Measurements from ENCODE around the gene NHERF1.

NHERF1 gene

DNA sequence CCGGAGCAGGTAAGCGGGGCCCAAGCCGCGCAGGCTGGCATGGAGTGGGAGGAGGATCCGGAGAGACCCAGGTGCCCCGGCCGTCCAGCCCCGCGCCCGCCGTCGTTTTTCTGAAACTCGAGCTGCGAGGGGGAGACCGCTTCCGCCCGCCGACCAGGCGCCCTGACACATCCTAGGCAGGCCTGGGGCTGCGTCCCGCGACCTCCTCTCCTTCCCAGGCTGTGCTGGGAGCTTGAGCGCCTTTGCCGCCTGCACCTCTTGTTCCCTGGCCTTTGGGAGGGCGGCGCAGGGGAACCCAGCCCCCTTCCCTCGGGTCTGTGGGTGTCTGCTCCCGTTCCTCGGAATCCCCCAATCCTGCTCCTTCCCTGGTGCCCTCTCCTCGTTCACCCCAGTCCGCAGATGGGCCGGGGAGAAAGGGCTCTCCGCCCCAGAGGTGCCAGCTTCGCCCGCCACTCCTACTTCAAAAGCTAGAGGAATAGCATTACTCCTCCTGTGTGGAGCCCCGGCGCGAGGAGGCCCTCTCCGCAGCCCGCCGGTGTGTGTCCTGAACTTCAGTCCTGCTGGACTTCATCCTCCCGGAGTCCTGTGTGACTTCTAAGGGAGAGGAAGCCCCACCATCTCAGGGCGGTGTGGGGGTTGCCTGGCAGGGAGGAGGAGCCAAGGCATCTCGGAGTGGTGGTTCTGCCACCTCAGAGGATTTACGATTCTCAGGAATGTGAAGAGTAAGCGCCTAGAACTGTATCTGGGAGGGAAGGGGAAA lies 1.0 kb downstream of the NHERF1 start:
- TF ChIP-seq GATA2 (IDR thresholded peaks at IDR 0.05; ENCODE audit: low read depth, low read length) (no peak), GATA3 (IDR thresholded peaks at IDR 0.05; ENCODE audit: low read depth, low read length) (no peak)

DNA sequence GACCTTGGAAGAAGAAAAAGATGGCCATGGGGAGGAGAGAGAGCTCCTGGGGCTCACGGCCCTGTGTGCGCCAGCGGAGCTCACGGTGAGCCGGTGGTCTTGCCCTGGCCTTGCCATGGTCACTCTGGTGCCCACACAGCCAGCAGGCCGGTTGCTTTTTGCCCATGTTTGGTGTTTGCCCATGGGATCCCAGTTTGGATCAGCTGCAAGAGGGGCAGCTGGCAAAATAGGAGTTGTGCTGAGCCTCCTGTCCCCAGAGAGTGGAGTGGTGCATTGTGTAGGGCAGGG lies 1.6 kb downstream of the NHERF1 start:
- TF ChIP-seq GATA3 (IDR thresholded peaks at IDR 0.05; ENCODE audit: low read depth, low read length) (no peak), GATA2 (IDR thresholded peaks at IDR 0.05; ENCODE audit: low read depth, low read length) (no peak)

DNA sequence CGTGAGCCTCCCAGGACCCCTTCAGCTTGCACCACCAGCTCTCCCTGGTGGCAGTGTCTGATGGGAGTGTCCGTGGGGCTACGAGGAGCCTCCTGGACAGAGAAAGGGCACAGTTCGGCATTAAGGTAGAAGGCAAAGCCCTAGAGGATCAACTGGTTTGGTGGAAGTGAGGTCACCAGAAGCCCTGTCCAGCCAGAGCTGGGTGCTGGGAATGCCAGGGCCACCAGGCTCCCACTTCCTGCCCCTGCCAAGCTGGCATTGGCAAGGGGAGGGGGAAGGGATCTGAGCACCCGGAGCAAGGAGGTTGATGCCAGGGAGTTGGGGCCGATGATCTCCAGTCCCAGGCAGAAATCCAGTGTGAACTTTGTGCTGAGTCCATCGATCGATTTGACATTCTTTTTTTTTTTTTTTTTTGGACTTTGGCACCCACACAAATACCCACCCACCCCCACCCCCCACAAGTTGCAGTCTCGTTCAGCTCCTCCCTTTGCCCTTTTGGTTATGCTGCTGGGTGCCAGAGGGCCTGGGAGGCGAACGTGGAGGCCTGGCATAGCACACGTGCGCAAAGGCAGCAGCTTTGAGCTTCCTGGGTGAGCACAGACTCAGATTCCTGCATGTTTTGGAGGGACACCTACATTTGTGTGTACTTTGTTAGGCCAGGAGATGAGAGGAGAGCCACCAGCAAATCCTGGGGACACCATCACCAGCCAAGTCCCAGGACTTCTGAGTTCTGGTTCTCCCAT lies 2.1 kb downstream of the NHERF1 start:
- no peak for TF ChIP-seq GATA2 (IDR thresholded peaks at IDR 0.05; ENCODE audit: low read depth, low read length)
- no peak for TF ChIP-seq GATA3 (IDR thresholded peaks at IDR 0.05; ENCODE audit: low read depth, low read length)

DNA sequence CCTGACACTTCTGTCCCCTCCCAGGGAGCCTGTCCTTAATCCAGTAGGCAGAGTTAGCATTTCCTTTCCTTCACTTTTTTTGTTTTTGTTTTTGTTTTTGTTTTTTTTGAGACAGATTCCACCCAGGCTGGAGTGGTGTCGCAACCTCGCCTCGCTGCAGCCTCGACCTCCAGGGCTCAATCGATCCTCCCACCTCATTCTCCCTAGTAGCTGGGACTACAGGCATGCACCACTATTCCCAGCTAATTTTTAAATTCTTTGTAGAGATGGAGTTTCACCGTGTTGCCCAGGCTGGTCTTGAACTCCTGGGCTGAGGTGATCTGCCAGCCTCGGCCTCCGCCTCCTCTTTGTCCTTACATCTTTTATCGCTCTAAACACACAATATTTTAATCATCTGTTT lies 4.0 kb downstream of the NHERF1 start:
- no peak for TF ChIP-seq GATA3 (IDR thresholded peaks at IDR 0.05; ENCODE audit: low read depth, low read length)
- TF ChIP-seq GATA2 (IDR thresholded peaks at IDR 0.05; ENCODE audit: low read depth, low read length) = no peak

DNA sequence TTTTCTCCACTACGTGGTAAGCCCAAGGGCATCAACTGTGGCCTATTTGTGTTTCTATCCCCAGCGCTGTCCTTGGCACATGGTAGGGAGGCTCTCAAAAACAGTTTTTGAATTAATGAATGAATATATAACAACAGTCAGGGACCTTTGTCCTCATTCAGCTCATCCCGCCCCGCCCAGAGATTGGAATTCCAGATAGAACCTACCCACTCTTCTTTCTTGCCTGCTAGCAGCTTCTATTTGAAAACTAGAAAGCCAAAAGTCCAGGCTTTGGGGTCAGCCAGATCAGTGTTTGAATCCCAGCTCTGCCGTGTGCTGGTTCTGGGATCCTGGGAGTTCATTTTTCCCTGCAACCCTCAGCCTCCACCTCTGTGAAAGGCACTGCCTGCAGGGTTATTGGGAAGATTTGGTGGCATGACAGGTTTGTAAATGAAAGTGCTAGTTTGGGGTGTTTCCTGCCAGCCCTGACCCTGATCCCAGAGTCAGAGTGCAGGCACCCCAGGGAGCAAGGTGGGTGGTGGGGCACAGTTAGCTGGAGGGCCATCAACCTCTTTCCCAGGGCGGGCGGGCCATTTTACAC lies 4.5 kb downstream of the NHERF1 start:
- no peak for TF ChIP-seq GATA2 (IDR thresholded peaks at IDR 0.05; ENCODE audit: low read depth, low read length)
- TF ChIP-seq GATA3 (IDR thresholded peaks at IDR 0.05; ENCODE audit: low read depth, low read length) = no peak

DNA sequence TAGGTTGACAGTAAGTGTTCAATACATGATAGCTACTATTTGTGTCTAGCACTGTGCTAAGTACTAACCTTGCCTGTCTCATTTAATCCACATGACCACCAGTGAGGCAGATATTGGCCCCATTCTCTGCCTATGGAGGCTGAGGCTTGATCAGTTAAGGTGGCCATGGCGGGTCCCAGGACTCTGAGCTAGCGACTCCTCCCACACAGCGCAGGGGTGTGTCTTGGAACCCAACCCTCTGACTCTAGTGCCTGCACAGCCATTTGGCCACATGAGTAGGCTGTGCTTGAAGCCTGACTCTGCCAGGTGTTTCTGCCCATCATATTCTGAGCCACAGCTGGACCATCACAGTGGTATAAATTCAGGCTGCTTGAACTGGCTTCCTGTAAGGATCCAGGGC lies 6.4 kb downstream of the NHERF1 start:
- no peak for TF ChIP-seq GATA2 (IDR thresholded peaks at IDR 0.05; ENCODE audit: low read depth, low read length)
- TF ChIP-seq GATA3 (IDR thresholded peaks at IDR 0.05; ENCODE audit: low read depth, low read length) = no peak

DNA sequence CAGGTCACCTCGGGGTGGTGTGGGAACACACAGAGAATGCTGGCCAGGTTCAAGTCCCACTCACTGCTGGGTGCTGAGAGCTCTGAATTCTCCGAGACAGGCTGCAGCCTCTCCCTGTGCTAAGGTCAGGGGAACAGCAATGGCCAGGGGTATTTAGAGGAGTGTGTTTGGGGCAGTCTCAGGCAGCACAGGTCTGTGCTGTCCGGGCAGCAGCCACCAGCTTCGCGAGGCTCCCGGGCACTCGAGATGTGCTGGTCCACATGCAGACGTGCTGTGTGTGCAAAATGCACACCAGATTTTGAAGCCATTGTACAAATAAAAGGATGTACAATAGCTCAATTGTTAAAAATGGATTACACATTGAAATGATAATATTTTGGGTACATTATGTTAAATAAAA lies 7.1 kb downstream of the NHERF1 start:
- no peak for TF ChIP-seq GATA3 (IDR thresholded peaks at IDR 0.05; ENCODE audit: low read depth, low read length)
- TF ChIP-seq GATA2 (IDR thresholded peaks at IDR 0.05; ENCODE audit: low read depth, low read length) = no peak

DNA sequence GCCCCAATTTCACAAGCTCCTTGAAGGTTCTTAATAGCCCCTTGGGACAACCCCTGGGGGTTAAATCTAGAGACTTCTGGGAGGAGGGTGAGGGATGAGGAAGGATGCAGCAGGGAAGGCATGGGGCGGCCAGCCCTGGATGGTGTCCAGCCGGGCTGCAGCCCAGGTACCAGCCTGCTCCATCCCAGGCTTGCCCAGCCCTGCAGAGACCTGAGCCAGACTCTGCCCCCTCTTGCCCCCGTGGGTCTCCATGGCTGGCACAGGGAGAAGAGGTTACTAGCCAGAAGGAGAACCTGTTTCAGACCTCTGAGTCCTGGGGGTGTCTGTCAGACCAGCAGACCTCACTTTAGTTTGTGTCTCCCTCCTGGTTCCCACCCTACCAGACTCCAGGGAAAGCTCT lies 8.5 kb downstream of the NHERF1 start:
- TF ChIP-seq GATA3 (IDR thresholded peaks at IDR 0.05; ENCODE audit: low read depth, low read length) (no peak), GATA2 (IDR thresholded peaks at IDR 0.05; ENCODE audit: low read depth, low read length) (no peak)

DNA sequence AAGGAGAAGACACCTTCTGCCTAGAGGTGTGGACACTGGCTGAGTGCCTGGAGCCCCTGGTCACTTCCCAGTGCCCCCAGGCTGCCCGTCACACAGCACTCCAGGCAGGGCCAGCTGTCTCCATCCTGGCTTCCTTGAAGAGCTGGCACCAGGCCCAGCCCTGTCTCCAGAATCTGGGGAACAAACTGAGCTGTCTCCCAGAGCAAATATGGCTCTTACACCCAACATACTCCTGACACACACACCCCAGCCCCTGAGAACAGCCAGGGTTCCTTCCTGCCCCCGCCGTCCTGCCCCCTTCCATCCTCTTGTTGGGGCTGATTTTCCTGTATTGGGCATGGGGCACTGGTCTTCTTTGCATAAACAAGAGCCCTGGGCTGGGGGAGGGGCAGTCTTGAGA lies 9.1 kb downstream of the NHERF1 start:
- TF ChIP-seq GATA3 (IDR thresholded peaks at IDR 0.05; ENCODE audit: low read depth, low read length) = no peak
- no peak for TF ChIP-seq GATA2 (IDR thresholded peaks at IDR 0.05; ENCODE audit: low read depth, low read length)

GRCh38 chr17:74757931-74758847 lies 9.8 kb downstream of the NHERF1 start:
- no peak for TF ChIP-seq GATA3 (IDR thresholded peaks at IDR 0.05; ENCODE audit: low read depth, low read length)

DNA sequence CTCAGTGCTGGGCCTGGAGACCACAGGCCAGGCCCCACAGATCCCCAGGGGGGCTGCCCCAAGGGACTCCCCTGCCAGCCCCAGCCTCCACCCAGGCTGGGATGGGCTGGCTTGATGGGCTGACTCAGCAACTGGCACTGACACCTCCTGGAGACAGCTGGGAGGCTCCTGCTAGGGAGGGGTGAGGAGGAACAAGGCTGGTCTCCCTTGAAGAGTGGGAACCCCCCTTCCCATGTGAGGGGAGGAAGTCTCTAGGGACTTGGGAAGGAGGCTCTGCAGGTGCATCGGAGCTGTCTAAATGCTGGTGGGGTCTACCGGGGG lies 10.4 kb downstream of the NHERF1 start:
- TF ChIP-seq GATA2 (IDR thresholded peaks at IDR 0.05; ENCODE audit: low read depth, low read length) = no peak

DNA sequence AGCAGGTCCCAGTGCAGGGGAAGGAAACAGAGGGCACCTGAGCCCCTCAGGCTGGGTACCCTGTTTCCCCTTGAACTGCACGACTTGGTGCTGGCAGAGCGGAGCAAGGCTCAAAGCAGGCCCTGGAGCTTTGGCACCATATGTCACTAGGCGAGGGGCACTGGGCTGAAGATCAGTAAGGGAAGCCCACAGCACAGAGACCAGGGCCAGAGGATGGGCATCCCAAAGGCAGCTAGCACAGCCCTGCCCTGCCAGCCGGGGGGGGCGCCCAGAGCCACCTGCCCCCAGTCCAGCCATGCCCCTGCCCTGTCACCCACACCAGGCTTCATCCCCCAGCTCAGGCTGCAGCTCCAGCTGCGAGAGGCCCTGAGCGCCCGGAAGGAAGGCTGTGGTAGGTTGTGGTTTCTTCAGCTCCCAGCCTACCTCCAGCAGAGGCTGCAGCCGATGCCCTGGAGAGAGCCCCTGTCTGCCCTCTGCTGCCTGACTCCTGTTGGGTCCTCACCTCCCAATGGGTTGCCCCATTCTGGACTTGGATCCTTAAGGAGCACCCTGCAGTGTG lies 10.9 kb downstream of the NHERF1 start:
- TF ChIP-seq GATA3 (IDR thresholded peaks at IDR 0.05; ENCODE audit: low read depth, low read length) (no peak), GATA2 (IDR thresholded peaks at IDR 0.05; ENCODE audit: low read depth, low read length) (no peak)

DNA sequence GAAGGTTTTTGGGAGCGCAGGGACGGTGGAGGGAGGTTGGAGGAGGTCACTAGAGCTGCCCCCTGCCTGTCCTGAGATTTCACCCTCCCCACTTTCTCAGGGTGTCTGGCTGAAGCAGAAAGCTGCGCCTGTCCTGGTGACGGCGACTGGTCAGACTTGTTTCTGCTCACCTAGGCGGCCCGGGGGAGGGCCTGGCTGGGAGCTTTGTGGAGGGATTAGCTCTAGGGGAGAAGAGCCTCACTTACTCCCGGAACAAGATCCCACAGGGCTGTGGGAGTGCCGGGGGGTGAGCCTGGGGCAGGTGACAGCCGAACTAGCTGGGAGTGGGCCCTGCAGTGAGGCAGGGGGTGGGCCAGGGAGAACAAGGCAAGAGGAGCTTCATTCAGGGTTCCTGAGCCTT lies 11.5 kb downstream of the NHERF1 start:
- TF ChIP-seq GATA2 (IDR thresholded peaks at IDR 0.05; ENCODE audit: low read depth, low read length) = no peak
- TF ChIP-seq GATA3 (IDR thresholded peaks at IDR 0.05; ENCODE audit: low read depth, low read length) = no peak

Measured in SH-SY5Y (cell line).